ENCODE results near the gene KCNIP1. TPM values are rescaled to one million over a fixed set of nuclear protein-coding genes. Genes with fewer than 3 reads are reported as not detected.

The KCNIP1 gene
- polyA plus RNA-seq (2013, experiment 1 of 2) = 6.2 TPM
- 6.7 TPM for polyA plus RNA-seq (2013, experiment 2 of 2)

GRCh38 chr5:170503990-170504596, at the start of gene KCNIP1:
TSS of gene KCNIP1 (plus strand) at chr5:170504020.
- Histone ChIP-seq H3K4me3 (ENCODE audit: low read length in 2 of 2) (peak within 1 kb of the TSS in 1 of 2 donors; percentile 80), H3K18ac (ENCODE audit: low read length) (peak within 1 kb of the TSS; percentile 97), H3K27me3 (ENCODE audit: control insufficient read depth in 3 of 3, insufficient read depth in 3 of 3, low read depth in 1 of 3, low read length in 3 of 3) (peaks cover 0 to 46% (median 15%) of the 10 kb centered on the region in 3 experiments), H3K4me2 (ENCODE audit: insufficient read depth, low read length, poor library complexity, severe bottlenecking) (peak within 1 kb of the TSS; percentile 87), H2AK5ac (ENCODE audit: low read depth, low read length) (peak within 1 kb of the TSS; percentile 81), H3K27ac (replicated peaks; ENCODE audit: low read length) (no peak within 1 kb of the TSS), H3K14ac (ENCODE audit: low read length) (no peak within 1 kb of the TSS), H2BK15ac (ENCODE audit: low read length) (peak within 1 kb of the TSS; percentile 95), H3K9ac (ENCODE audit: low read depth, low read length, poor library complexity) (peak within 1 kb of the TSS; percentile 87), H3K36me3 (replicated peaks in 1 of 2; ENCODE audit: control insufficient read depth in 2 of 2, insufficient read depth in 2 of 2, low read length in 2 of 2) (no peaks in the 10 kb centered on the region), H2BK5ac (ENCODE audit: low read length) (no peak within 1 kb of the TSS), H3K9me3 (replicated peaks in 1 of 2; ENCODE audit: control insufficient read depth in 2 of 2, insufficient read depth in 1 of 2, low read depth in 1 of 2, low read length in 2 of 2) (no peaks in the 10 kb centered on the region), H2BK120ac (ENCODE audit: low read depth, low read length) (peak within 1 kb of the TSS; percentile 49), H3K23ac (ENCODE audit: low read depth, low read length, poor library complexity) (peak within 1 kb of the TSS; percentile 17), H4K91ac (ENCODE audit: low read depth, low read length, poor library complexity) (no peak within 1 kb of the TSS), H3K79me1 (ENCODE audit: low read depth, low read length) (no peaks in the 10 kb centered on the region), H2AFZ (ENCODE audit: low read length) (peak within 1 kb of the TSS; percentile 81), H3K4ac (ENCODE audit: low read length) (no peak within 1 kb of the TSS), H3K4me1 (ENCODE audit: control insufficient read depth in 2 of 2, insufficient read depth in 1 of 2, low read depth in 1 of 2, low read length in 2 of 2) (peaks cover 0 to 6% of the 10 kb centered on the region in 2 donors), H2BK12ac (ENCODE audit: low read length) (peak within 1 kb of the TSS; percentile 70), H4K8ac (ENCODE audit: low read depth, low read length) (no peak within 1 kb of the TSS)
- DNase-seq (ENCODE audit: low spot score) = peak; percentile 45
- no CpG with 5 or more reads among the region's 65 CpGs for WGBS, 2 donors (ENCODE audit: extremely low coverage in 2 of 2, insufficient read length in 2 of 2, insufficient replicate concordance in 1 of 2)

GRCh38 chr5:170463426-170463825, 40.4 kb upstream of the KCNIP1 start:
- Histone ChIP-seq H2AFZ (ENCODE audit: low read length) (no peak overlapping the region), H3K4ac (ENCODE audit: low read length) (no peak overlapping the region), H3K9ac (ENCODE audit: low read depth, low read length, poor library complexity) (no peak overlapping the region), H2AK5ac (ENCODE audit: low read depth, low read length) (no peak overlapping the region), H3K4me3 (ENCODE audit: low read length in 2 of 2) (no peak overlapping the region), H3K27me3 (ENCODE audit: control insufficient read depth in 3 of 3, insufficient read depth in 3 of 3, low read depth in 1 of 3, low read length in 3 of 3) (no peaks in the 10 kb centered on the region), H3K14ac (ENCODE audit: low read length) (no peak overlapping the region), H3K18ac (ENCODE audit: low read length) (no peak overlapping the region), H3K36me3 (replicated peaks in 1 of 2; ENCODE audit: control insufficient read depth in 2 of 2, insufficient read depth in 2 of 2, low read length in 2 of 2) (no peaks in the 10 kb centered on the region), H2BK120ac (ENCODE audit: low read depth, low read length) (no peak overlapping the region), H2BK15ac (ENCODE audit: low read length) (no peak overlapping the region), H3K23ac (ENCODE audit: low read depth, low read length, poor library complexity) (no peak overlapping the region), H4K91ac (ENCODE audit: low read depth, low read length, poor library complexity) (no peak overlapping the region), H2BK5ac (ENCODE audit: low read length) (no peak overlapping the region), H3K79me1 (ENCODE audit: low read depth, low read length) (no peaks in the 10 kb centered on the region), H3K27ac (replicated peaks; ENCODE audit: low read length) (no peak overlapping the region), H3K4me2 (ENCODE audit: insufficient read depth, low read length, poor library complexity, severe bottlenecking) (no peak overlapping the region), H3K9me3 (replicated peaks in 1 of 2; ENCODE audit: control insufficient read depth in 2 of 2, insufficient read depth in 1 of 2, low read depth in 1 of 2, low read length in 2 of 2) (no peaks in the 10 kb centered on the region), H3K4me1 (ENCODE audit: control insufficient read depth in 2 of 2, insufficient read depth in 1 of 2, low read depth in 1 of 2, low read length in 2 of 2) (no peaks in the 10 kb centered on the region), H2BK12ac (ENCODE audit: low read length) (no peak overlapping the region), H4K8ac (ENCODE audit: low read depth, low read length) (no peak overlapping the region)
- WGBS, 2 donors (ENCODE audit: extremely low coverage in 2 of 2, insufficient read length in 2 of 2, insufficient replicate concordance in 1 of 2) = no CpG with 5 or more reads among the region's 1 CpG
- DNase-seq (ENCODE audit: low spot score) = no peak

GRCh38 chr5:170464280-170465127, 39.3 kb upstream of the KCNIP1 start:
- Histone ChIP-seq H3K4me2 (ENCODE audit: insufficient read depth, low read length, poor library complexity, severe bottlenecking) (no peak overlapping the region), H3K79me1 (ENCODE audit: low read depth, low read length) (no peaks in the 10 kb centered on the region), H3K23ac (ENCODE audit: low read depth, low read length, poor library complexity) (no peak overlapping the region), H2BK12ac (ENCODE audit: low read length) (no peak overlapping the region), H3K9ac (ENCODE audit: low read depth, low read length, poor library complexity) (no peak overlapping the region), H3K9me3 (replicated peaks in 1 of 2; ENCODE audit: control insufficient read depth in 2 of 2, insufficient read depth in 1 of 2, low read depth in 1 of 2, low read length in 2 of 2) (no peaks in the 10 kb centered on the region), H3K4me1 (ENCODE audit: control insufficient read depth in 2 of 2, insufficient read depth in 1 of 2, low read depth in 1 of 2, low read length in 2 of 2) (no peaks in the 10 kb centered on the region), H2BK5ac (ENCODE audit: low read length) (no peak overlapping the region), H2BK15ac (ENCODE audit: low read length) (no peak overlapping the region), H4K8ac (ENCODE audit: low read depth, low read length) (no peak overlapping the region), H4K91ac (ENCODE audit: low read depth, low read length, poor library complexity) (no peak overlapping the region), H3K27ac (replicated peaks; ENCODE audit: low read length) (no peak overlapping the region), H3K4me3 (ENCODE audit: low read length in 2 of 2) (no peak overlapping the region), H3K14ac (ENCODE audit: low read length) (no peak overlapping the region), H2BK120ac (ENCODE audit: low read depth, low read length) (no peak overlapping the region), H2AFZ (ENCODE audit: low read length) (no peak overlapping the region), H3K36me3 (replicated peaks in 1 of 2; ENCODE audit: control insufficient read depth in 2 of 2, insufficient read depth in 2 of 2, low read length in 2 of 2) (no peaks in the 10 kb centered on the region), H3K18ac (ENCODE audit: low read length) (no peak overlapping the region), H3K27me3 (ENCODE audit: control insufficient read depth in 3 of 3, insufficient read depth in 3 of 3, low read depth in 1 of 3, low read length in 3 of 3) (no peaks in the 10 kb centered on the region), H2AK5ac (ENCODE audit: low read depth, low read length) (no peak overlapping the region), H3K4ac (ENCODE audit: low read length) (no peak overlapping the region)
- WGBS, 2 donors (ENCODE audit: extremely low coverage in 2 of 2, insufficient read length in 2 of 2, insufficient replicate concordance in 1 of 2) = no CpG with 5 or more reads among the region's 10 CpGs
- DNase-seq (ENCODE audit: low spot score) = no peak

- Histone ChIP-seq H3K27ac (replicated peaks; ENCODE audit: low read length) (no peak overlapping the region), H2AK5ac (ENCODE audit: low read depth, low read length) (no peak overlapping the region), H3K79me1 (ENCODE audit: low read depth, low read length) (no peaks in the 10 kb centered on the region), H4K8ac (ENCODE audit: low read depth, low read length) (no peak overlapping the region), H3K4me3 (ENCODE audit: low read length in 2 of 2) (no peak overlapping the region), H2BK15ac (ENCODE audit: low read length) (no peak overlapping the region), H3K9me3 (replicated peaks in 1 of 2; ENCODE audit: control insufficient read depth in 2 of 2, insufficient read depth in 1 of 2, low read depth in 1 of 2, low read length in 2 of 2) (no peaks in the 10 kb centered on the region), H4K91ac (ENCODE audit: low read depth, low read length, poor library complexity) (no peak overlapping the region), H3K4me1 (ENCODE audit: control insufficient read depth in 2 of 2, insufficient read depth in 1 of 2, low read depth in 1 of 2, low read length in 2 of 2) (no peaks in the 10 kb centered on the region), H2BK120ac (ENCODE audit: low read depth, low read length) (no peak overlapping the region), H3K27me3 (ENCODE audit: control insufficient read depth in 3 of 3, insufficient read depth in 3 of 3, low read depth in 1 of 3, low read length in 3 of 3) (no peaks in the 10 kb centered on the region), H3K18ac (ENCODE audit: low read length) (no peak overlapping the region), H3K36me3 (replicated peaks in 1 of 2; ENCODE audit: control insufficient read depth in 2 of 2, insufficient read depth in 2 of 2, low read length in 2 of 2) (no peaks in the 10 kb centered on the region), H3K4me2 (ENCODE audit: insufficient read depth, low read length, poor library complexity, severe bottlenecking) (no peak overlapping the region), H3K23ac (ENCODE audit: low read depth, low read length, poor library complexity) (no peak overlapping the region), H3K14ac (ENCODE audit: low read length) (no peak overlapping the region), H2BK5ac (ENCODE audit: low read length) (no peak overlapping the region), H3K9ac (ENCODE audit: low read depth, low read length, poor library complexity) (no peak overlapping the region), H2BK12ac (ENCODE audit: low read length) (no peak overlapping the region), H3K4ac (ENCODE audit: low read length) (no peak overlapping the region), H2AFZ (ENCODE audit: low read length) (no peak overlapping the region)
- no peak for DNase-seq (ENCODE audit: low spot score)
- WGBS, 2 donors (ENCODE audit: extremely low coverage in 2 of 2, insufficient read length in 2 of 2, insufficient replicate concordance in 1 of 2) = no CpG with 5 or more reads among the region's 3 CpGs
Observed at GRCh38 chr5:170466553-170466952, 37.3 kb upstream of the KCNIP1 start.

Data from neuronal stem cell (in vitro differentiated cells).